ENCODE data around the gene UGCG.
"Not testable (repeated sequence)": the region's sequence is repeated elsewhere in the genome, so short reads cannot be mapped to it uniquely, and the experiment has no call there.

Gene UGCG

DNA sequence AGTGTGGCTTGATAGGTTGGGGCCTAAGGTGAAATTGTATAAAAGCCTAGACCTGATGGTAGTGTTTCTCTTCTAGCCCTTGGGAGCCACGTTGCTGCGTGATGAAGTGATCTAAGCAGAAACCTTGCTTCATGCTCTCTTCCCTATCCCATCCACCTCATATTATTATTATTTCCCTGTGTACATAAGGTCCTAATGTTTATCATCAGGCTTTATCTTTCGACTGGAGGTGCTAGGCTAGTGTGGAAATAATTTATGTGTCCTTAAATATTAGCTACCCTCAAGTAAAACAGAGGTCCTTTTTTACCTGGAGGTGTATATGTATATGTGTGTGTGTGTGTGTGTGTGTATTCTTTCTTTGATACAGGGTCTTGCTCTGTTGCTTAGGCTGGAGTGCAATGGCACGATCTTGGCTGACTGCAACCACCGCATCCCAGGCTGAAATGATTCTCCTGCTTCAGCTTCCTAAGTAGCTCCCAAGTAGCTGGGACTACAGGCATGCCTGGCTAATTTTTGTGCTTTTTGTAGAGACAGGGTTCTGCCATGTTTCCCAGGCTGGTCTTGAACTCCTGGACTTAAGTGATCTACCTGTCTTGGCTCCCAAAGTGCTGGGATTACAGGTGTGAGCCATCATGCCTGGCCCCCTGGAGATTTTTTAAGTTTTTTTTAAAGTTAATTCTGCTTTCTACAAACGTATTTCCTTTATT is 3.7 kb downstream of the UGCG start:
- DNase-seq = peak in 1 of 2 experiments; percentile 33
- TF ChIP-seq GATA1 (IDR thresholded peaks at IDR 0.05; ENCODE audit: low read depth, low read length) = no peak

DNA sequence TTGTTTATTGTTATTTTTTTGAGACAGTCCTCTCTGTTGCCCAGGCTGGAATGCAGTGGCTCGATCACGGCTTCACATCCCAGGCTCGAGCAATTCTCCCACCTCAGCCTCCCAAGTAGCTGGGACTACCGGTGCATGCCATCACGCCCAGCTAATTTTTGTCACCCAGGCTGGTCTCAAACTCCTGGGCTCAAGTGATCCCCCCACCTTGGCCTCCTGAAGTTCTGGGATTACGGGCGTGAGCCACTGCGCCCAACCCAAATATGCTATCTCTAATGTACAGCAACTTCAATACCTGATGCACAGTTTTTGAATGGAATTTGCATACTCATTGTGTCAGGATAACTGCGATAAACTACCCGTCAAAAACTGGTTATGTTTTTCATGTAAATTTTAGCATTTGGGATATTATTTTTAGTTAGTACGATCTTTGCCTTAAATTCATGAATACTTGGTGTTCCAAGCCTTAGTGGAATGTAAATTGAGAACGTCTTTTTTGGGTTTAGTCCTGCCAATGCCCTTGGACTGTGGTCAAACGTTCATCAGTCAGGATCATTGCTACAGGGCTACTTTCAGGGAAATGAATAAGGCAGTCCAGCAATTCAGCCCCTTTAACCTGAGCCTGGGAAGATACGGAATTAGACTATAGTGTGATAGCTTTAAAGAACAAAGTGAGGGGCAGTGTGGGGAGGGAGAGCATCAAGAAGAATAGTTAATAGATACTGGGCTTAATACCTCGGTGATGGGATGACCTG is 4.4 kb downstream of the UGCG start:
- TF ChIP-seq GATA1 (IDR thresholded peaks at IDR 0.05; ENCODE audit: low read depth, low read length) = no peak
- no peak for TF ChIP-seq POLR2A (IDR thresholded peaks at IDR 0.05; ENCODE audit: low read length)

GRCh38 chr9:111902391-111903139 is 6.0 kb downstream of the UGCG start:
- TF ChIP-seq POLR2A (IDR thresholded peaks at IDR 0.05; ENCODE audit: low read length) (no peak), GATA1 (IDR thresholded peaks at IDR 0.05; ENCODE audit: low read depth, low read length) (no peak)
- peak; percentile 24 to 35 for DNase-seq

More for the DNA sequence above, 4.4 kb downstream of the UGCG start:
- DNase-seq = peak; percentile 69 to 87

- DNase-seq = not testable (repeated sequence)
These were observed 6.9 kb downstream of the UGCG start for GRCh38 chr9:111903535-111903934.

DNA sequence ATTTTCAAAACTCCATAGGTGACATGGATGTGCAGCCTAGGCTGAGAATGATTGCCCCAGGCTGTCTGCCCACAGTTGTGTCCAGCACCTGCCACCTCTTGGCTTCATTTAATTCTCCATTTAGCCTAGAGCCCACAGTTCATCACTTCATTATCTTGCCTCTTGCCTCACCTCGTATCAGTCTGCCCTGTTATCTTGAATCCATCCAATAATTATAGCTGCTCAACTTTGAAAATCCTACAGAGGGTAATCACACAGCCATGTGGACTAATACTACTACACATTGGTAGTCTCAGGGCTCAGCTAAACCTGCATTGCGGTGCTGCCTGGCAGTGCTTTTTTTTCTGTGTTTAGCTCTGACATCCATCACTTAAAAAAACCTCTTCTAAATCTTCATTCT is 7.4 kb downstream of the UGCG start:
- TF ChIP-seq POLR2A (IDR thresholded peaks at IDR 0.05; ENCODE audit: low read length) (no peak), GATA1 (IDR thresholded peaks at IDR 0.05; ENCODE audit: low read depth, low read length) (no peak)
- peak; percentile 13 to 39 for DNase-seq

- TF ChIP-seq POLR2A (IDR thresholded peaks at IDR 0.05; ENCODE audit: low read length) = no peak
- TF ChIP-seq GATA1 (IDR thresholded peaks at IDR 0.05; ENCODE audit: low read depth, low read length) = no peak
- DNase-seq = peak; percentile 50 to 82
These were observed 8.3 kb downstream of the UGCG start for GRCh38 chr9:111904891-111905291.

- no peak for DNase-seq
- TF ChIP-seq GATA1 (IDR thresholded peaks at IDR 0.05; ENCODE audit: low read depth, low read length) (no peak), POLR2A (IDR thresholded peaks at IDR 0.05; ENCODE audit: low read length) (no peak)
These were observed 10.5 kb downstream of the UGCG start for GRCh38 chr9:111907147-111907546.

DNA sequence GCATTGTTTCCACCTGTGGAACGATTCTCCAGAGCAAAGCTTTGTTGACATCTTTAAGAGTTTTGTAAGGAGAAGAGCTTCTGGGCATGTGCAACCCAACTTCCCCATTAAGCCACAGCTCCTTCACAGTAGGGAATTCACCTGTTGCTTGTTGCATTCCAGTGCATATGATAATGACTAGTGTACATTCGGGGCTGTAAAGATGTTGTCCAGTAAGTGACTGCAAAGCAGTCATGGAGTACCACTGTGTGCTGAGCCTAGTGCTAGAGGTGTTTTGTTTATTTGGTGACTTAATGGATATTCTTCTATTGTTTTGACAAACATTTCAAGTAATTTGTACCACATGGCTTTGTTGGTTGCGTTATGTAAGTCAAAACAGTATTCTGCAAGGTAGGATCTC is 12.8 kb downstream of the UGCG start:
- TF ChIP-seq GATA1 (IDR thresholded peaks at IDR 0.05; ENCODE audit: low read depth, low read length) (no peak), POLR2A (IDR thresholded peaks at IDR 0.05; ENCODE audit: low read length) (no peak)
- DNase-seq = no peak

DNA sequence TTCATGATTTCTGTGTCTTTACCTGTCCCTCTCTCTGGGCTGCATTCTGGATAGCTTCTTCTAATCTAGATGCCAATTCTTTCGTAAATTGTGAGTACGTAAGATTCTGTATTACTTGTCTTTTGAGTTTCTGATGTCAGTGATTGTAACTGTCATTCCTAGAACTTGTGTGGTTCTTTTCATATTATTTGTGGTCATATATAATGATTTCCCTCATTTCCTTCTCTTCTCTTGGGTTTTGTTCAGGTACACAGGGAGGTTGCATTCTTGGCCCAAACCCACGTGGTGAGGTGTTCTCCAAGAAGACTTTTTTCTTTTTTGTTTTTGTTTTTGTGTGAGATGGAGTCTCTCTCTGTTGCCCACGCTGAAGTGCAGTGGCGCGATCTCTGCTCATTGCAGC is 13.8 kb downstream of the UGCG start:
- no peak for TF ChIP-seq POLR2A (IDR thresholded peaks at IDR 0.05; ENCODE audit: low read length)
- TF ChIP-seq GATA1 (IDR thresholded peaks at IDR 0.05; ENCODE audit: low read depth, low read length) = no peak
- no peak for DNase-seq

GRCh38 chr9:111913159-111913558 is 16.5 kb downstream of the UGCG start:
- no peak for DNase-seq
- TF ChIP-seq POLR2A (IDR thresholded peaks at IDR 0.05; ENCODE audit: low read length) = no peak
- TF ChIP-seq GATA1 (IDR thresholded peaks at IDR 0.05; ENCODE audit: low read depth, low read length) = no peak

DNA sequence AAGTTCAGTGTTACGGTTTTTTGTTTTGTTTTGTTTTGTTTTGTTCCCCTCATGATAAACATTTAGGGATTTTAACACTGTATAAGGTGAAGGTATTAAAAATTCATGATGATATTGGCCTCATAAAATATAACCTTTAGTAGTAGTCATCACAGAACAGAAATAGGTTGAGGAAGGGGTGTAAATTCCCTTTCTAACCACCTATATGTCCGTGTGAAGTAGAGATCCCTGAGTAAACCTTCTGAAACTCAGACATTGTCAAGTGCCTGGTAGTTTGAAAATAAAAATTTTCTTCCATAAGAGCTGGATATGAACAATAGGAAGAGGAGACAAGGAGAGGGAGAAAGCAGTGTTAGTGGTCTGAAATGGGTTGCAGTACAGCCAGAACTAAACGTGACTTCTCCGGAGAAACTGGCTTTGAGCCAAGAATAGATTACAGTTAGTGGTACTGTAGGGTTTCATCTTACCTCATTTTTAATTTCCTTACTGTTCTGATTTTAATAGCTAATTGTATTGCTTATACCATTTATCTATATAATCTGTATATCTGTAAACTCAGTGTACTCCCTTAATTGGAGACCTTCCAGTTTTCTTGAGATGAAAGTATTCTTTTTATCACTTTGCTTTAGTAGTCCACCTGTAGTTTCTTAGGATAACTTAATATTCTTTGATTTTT is 18.3 kb downstream of the UGCG start:
- DNase-seq = peak; percentile 49 to 65

GRCh38 chr9:111915425-111915758 is 18.8 kb downstream of the UGCG start:
- DNase-seq = no peak
- no peak for TF ChIP-seq GATA1 (IDR thresholded peaks at IDR 0.05; ENCODE audit: low read depth, low read length)
- no peak for TF ChIP-seq POLR2A (IDR thresholded peaks at IDR 0.05; ENCODE audit: low read length)

More for the DNA sequence above, 18.3 kb downstream of the UGCG start:
- TF ChIP-seq POLR2A (IDR thresholded peaks at IDR 0.05; ENCODE audit: low read length) = no peak
- no peak for TF ChIP-seq GATA1 (IDR thresholded peaks at IDR 0.05; ENCODE audit: low read depth, low read length)

GRCh38 chr9:111916234-111916645 is 19.6 kb downstream of the UGCG start:
- DNase-seq = no peak
- TF ChIP-seq GATA1 (IDR thresholded peaks at IDR 0.05; ENCODE audit: low read depth, low read length) (no peak), POLR2A (IDR thresholded peaks at IDR 0.05; ENCODE audit: low read length) (no peak)

DNA sequence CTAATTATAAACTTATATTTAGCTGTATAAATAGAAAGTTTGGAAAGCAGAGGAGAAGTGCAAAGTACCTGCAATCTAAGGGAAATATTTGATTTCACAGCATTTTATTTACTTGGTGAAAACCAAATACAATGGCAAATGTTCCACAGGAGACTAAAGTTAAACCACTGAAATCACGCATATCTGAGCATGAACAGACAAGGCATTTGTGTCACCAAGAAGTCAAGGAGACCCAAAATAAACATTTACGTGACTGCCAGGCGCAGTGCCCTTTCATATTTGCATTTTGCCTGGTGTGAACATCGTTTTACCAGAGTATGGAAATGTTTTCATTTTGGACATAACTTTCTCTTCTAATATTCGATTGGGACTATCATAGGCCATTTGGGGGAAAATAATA is 20.6 kb downstream of the UGCG start:
- TF ChIP-seq GATA1 (IDR thresholded peaks at IDR 0.05; ENCODE audit: low read depth, low read length) = no peak
- TF ChIP-seq POLR2A (IDR thresholded peaks at IDR 0.05; ENCODE audit: low read length) = no peak
- DNase-seq = no peak
